ENCODE results near the gene TACR2.

The TACR2 gene

DNA sequence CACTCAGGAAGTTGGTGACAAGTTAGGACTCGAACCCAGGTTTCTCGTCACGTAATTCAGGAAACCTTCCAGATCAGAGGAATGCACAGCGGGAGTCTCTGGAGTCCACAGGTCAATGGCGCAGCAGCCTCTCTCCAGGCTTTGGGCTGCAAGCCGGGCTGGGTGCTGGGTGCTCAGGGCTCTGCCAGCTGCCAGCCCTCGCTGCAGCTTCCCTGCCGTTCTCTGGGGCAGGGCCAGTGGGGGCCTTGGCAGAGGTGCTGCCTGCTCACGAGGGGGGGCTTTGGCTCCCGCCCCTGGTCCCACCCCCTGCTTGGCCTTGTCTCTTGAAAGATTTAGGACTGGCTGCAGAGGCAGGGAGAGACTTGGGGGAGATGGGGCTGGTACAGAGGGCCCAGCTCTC, at the start of gene TACR2:
Gene TACR2, minus strand, starts transcription at position 224 of the 400 bp plus-strand sequence. CDS start 595 bp downstream, outside the sequence.
- TF ChIP-seq, protein P1, sequence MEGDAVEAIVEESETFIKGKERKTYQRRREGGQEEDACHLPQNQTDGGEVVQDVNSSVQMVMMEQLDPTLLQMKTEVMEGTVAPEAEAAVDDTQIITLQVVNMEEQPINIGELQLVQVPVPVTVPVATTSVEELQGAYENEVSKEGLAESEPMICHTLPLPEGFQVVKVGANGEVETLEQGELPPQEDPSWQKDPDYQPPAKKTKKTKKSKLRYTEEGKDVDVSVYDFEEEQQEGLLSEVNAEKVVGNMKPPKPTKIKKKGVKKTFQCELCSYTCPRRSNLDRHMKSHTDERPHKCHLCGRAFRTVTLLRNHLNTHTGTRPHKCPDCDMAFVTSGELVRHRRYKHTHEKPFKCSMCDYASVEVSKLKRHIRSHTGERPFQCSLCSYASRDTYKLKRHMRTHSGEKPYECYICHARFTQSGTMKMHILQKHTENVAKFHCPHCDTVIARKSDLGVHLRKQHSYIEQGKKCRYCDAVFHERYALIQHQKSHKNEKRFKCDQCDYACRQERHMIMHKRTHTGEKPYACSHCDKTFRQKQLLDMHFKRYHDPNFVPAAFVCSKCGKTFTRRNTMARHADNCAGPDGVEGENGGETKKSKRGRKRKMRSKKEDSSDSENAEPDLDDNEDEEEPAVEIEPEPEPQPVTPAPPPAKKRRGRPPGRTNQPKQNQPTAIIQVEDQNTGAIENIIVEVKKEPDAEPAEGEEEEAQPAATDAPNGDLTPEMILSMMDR (IDR thresholded peaks at IDR 0.05; ENCODE audit: borderline replicate concordance, extremely low read depth, low read length, poor library complexity, severe bottlenecking), result no peak
- no peak for TF ChIP-seq EZH2 (IDR thresholded peaks at IDR 0.05; ENCODE audit: borderline replicate concordance, low read depth, low read length, severe bottlenecking)
- H3K27ac ChIP-seq (ENCODE audit: low read length), result no peak within 1 kb of the TSS
- H3K36me3 ChIP-seq (ENCODE audit: insufficient read depth, low read length), result no peaks in the 10 kb centered on the region
- H3K4me2 ChIP-seq (ENCODE audit: insufficient read depth, low read length), result no peak within 1 kb of the TSS
- no peaks in the 10 kb centered on the region for H3K9me3 ChIP-seq (ENCODE audit: insufficient read depth, low read length, severe bottlenecking)
- no peak within 1 kb of the TSS for H3K4me3 ChIP-seq (ENCODE audit: low read depth in 1 of 2, low read length in 2 of 2)
- no peaks in the 10 kb centered on the region for H3K27me3 ChIP-seq (ENCODE audit: insufficient read depth, low read length, poor library complexity)
- no peaks in the 10 kb centered on the region for H3K4me1 ChIP-seq (ENCODE audit: insufficient read depth, low read length)
- no peak within 1 kb of the TSS for H2AFZ ChIP-seq (ENCODE audit: low read depth, low read length)
- no peak within 1 kb of the TSS for H3K9ac ChIP-seq (ENCODE audit: low read depth, low read length)
- no peaks in the 10 kb centered on the region for H4K20me1 ChIP-seq (ENCODE audit: insufficient read depth, low read length)
- ATAC-seq (ENCODE audit: insufficient read depth, low read depth) (no peak), DNase-seq (no peak)
- no peaks in the 10 kb centered on the region for H3K79me2 ChIP-seq (ENCODE audit: insufficient read depth, low read length)

DNA sequence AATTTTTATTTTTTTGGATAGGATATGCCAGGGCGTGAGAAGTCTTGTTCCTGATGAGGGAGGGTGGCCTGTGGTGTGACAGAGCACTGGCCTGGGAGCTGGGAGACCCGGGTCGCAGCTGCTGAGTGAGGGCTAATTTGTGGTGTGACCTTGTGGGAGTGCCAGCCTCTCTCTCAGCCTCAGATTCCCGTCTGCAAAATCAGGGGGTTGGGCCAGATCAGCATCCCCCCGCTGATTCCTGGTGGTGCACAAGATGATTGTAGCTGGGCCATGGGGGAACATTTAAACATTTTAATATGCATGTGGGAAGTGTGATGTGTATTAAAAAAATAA, 49.4 kb upstream of the TACR2 start:
- no peak for ATAC-seq (ENCODE audit: insufficient read depth, low read depth)
- Histone ChIP-seq H3K4me3 (ENCODE audit: low read depth in 1 of 2, low read length in 2 of 2) (no peak overlapping the region), H2AFZ (ENCODE audit: low read depth, low read length) (no peak overlapping the region), H3K27ac (ENCODE audit: low read length) (no peak overlapping the region), H3K9me3 (ENCODE audit: insufficient read depth, low read length, severe bottlenecking) (no peaks in the 10 kb centered on the region), H3K79me2 (ENCODE audit: insufficient read depth, low read length) (no peaks in the 10 kb centered on the region), H3K4me2 (ENCODE audit: insufficient read depth, low read length) (no peak overlapping the region), H3K4me1 (ENCODE audit: insufficient read depth, low read length) (0 out of 2 replicates have a peak, but pooled peaks cover 3% of the 10 kb centered on the region), H3K27me3 (ENCODE audit: insufficient read depth, low read length, poor library complexity) (no peaks in the 10 kb centered on the region), H3K9ac (ENCODE audit: low read depth, low read length) (no peak overlapping the region), H3K36me3 (ENCODE audit: insufficient read depth, low read length) (no peaks in the 10 kb centered on the region), H4K20me1 (ENCODE audit: insufficient read depth, low read length) (no peaks in the 10 kb centered on the region; the same call in 1 of the 2 replicates)
- no peak for DNase-seq
- TF ChIP-seq EZH2 (IDR thresholded peaks at IDR 0.05; ENCODE audit: borderline replicate concordance, low read depth, low read length, severe bottlenecking), result no peak
- TF ChIP-seq, protein P1 (IDR thresholded peaks at IDR 0.05; ENCODE audit: borderline replicate concordance, extremely low read depth, low read length, poor library complexity, severe bottlenecking), result no peak

DNA sequence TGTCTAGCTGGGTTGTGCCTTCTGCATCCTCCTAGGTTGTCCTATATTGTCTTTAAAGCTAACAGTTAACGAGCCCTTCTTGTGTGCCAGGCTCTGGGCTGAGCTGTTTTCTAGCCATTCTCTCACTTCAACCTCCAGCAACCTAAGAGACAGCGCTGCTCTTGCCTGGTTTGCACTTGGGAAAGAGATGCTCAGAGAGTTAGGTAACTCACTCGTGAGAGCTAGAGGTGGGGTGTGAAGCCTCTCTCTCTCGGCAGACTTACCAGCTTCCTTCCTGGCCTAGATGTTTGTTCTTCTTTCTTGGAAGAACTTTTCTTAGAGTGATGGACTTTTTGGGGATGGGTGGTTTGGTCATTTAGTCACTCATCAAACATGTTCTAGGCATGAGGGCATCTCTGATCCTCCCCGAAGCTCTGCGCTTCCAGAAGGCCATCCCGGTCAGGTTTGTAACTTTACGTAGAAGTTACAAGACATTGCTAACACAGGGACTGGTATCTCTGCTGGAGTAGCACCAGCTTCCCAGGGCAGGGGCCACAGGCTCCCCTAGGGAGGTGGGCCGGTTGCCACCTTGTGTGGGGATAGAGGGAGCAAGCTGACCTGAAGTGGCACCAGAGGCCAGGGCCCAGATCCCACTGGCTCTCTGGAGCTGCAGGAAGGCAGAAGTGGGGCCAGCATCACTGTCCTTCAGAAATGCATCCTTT, 48.9 kb upstream of the TACR2 start:
- no peaks in the 10 kb centered on the region for H3K36me3 ChIP-seq (ENCODE audit: insufficient read depth, low read length)
- no peak overlapping the region for H2AFZ ChIP-seq (ENCODE audit: low read depth, low read length)
- DNase-seq (no peak), ATAC-seq (ENCODE audit: insufficient read depth, low read depth) (no peak)
- H3K4me1 ChIP-seq (ENCODE audit: insufficient read depth, low read length), result 0 out of 2 replicates have a peak, but pooled peaks cover 5% of the 10 kb centered on the region
- no peaks in the 10 kb centered on the region for H3K27me3 ChIP-seq (ENCODE audit: insufficient read depth, low read length, poor library complexity)
- TF ChIP-seq, protein P1 (IDR thresholded peaks at IDR 0.05; ENCODE audit: borderline replicate concordance, extremely low read depth, low read length, poor library complexity, severe bottlenecking), result no peak
- no peak for TF ChIP-seq EZH2 (IDR thresholded peaks at IDR 0.05; ENCODE audit: borderline replicate concordance, low read depth, low read length, severe bottlenecking)
- H3K4me3 ChIP-seq (ENCODE audit: low read depth in 1 of 2, low read length in 2 of 2), result no peak overlapping the region
- no peaks in the 10 kb centered on the region for H3K9me3 ChIP-seq (ENCODE audit: insufficient read depth, low read length, severe bottlenecking)
- H3K79me2 ChIP-seq (ENCODE audit: insufficient read depth, low read length), result no peaks in the 10 kb centered on the region
- no peak overlapping the region for H3K4me2 ChIP-seq (ENCODE audit: insufficient read depth, low read length)
- no peaks in the 10 kb centered on the region; the same call in 1 of the 2 replicates for H4K20me1 ChIP-seq (ENCODE audit: insufficient read depth, low read length)
- no peak overlapping the region for H3K9ac ChIP-seq (ENCODE audit: low read depth, low read length)
- no peak overlapping the region for H3K27ac ChIP-seq (ENCODE audit: low read length)

All from DND-41 (cell line).